K562 (cell line): Measurements from ENCODE around the gene SPAG16. TPM values are rescaled to one million over a fixed set of nuclear protein-coding genes. Genes with fewer than 3 reads are reported as not detected.

ENCODE experiments used
- ATAC-seq: fragments of 200-7000 bp; cut with Tn5 transposase; 3 replicates; pipeline ENCODE4 v1.9.1; 2020; ENCODE audit warnings: moderate library complexity
- BruUV-seq: library from RNA; stranded (reverse); fragments of 400-500 nt; replicated peaks from 2 replicates; lab custom pipeline; 2021; lab: Mats Ljungman, UMichigan
- CTCF ChIA-PET: fragments of 300-600 bp; formaldehyde crosslinking; extraction: SDS; loops from one replicate; lab custom pipeline; 2021; ENCODE audit warnings: low intra/inter-chr PET ratio; lab: Yijun Ruan, JAX
- POLR2A ChIA-PET: fragments of 300-600, 350-650 bp; sonication (Branson Sonifier 250); formaldehyde crosslinking; extraction: SDS; loops from one replicate; lab custom pipeline; 2021; ENCODE audit warnings: antibody characterized with exemption, inconsistent platforms; lab: Yijun Ruan, JAX
- DNase-seq, 4 experiments: peaks; one replicate each; pipeline versions ENCODE4 v3.0.0 to v3.0.0-alpha.2; 2011 to 2018; ENCODE audit warnings: low spot score in 3 of 4, mixed read lengths in 3 of 4; ENCODE audit errors: extremely low read depth in 1 of 4
- FAIRE-seq: peaks from 2 replicates; lab custom pipeline; 2011; peaks lifted over from hg19 to GRCh38; lab: Jason Lieb, UNC
- H2AFZ ChIP-seq: 2 replicates; pipeline ENCODE4 v1.6.0; 2011; ENCODE audit warnings: low read depth, low read length, control low read depth, inconsistent platforms
- H3K27ac ChIP-seq: fragments of 200-600 bp; 3 replicates; pipeline ENCODE4 v1.8.0; 2011; ENCODE audit warnings: low read depth, mild to moderate bottlenecking, control low read depth, inconsistent platforms, low read length, moderate library complexity, mixed read lengths; ENCODE audit errors: extremely low read depth
- H3K27me3 ChIP-seq, 2 experiments: fragments of 300-600 bp in 1 of 2; 2 replicates in 1 of 2; 3 replicates in 1 of 2; pipeline versions ENCODE4 v1.6.0 to v1.8.0; 2011; ENCODE audit warnings: inconsistent platforms in 2 of 2, low read length in 2 of 2, mild to moderate bottlenecking in 1 of 2, mixed read lengths in 1 of 2, moderate library complexity in 1 of 2; ENCODE audit not compliant: control insufficient read depth in 2 of 2, insufficient read depth in 2 of 2
- H3K36me3 ChIP-seq: fragments of 300-600 bp; 3 replicates; pipeline ENCODE4 v1.8.0; 2011; ENCODE audit warnings: mild to moderate bottlenecking, low read length, inconsistent platforms; ENCODE audit not compliant: control insufficient read depth, insufficient read depth
- H3K4me1 ChIP-seq, 2 experiments: fragments of 200-600 bp in 1 of 2; replicated peaks in 1 of 2; 2 replicates in 1 of 2; 3 replicates in 1 of 2; pipeline versions ENCODE4 v1.5.1 to v1.8.0; 2011; ENCODE audit warnings: inconsistent platforms in 2 of 2, low read length in 2 of 2, mild to moderate bottlenecking in 1 of 2, mixed read lengths in 1 of 2, moderate library complexity in 1 of 2; ENCODE audit not compliant: control insufficient read depth in 2 of 2, insufficient read depth in 2 of 2
- H3K4me2 ChIP-seq: 2 replicates; pipeline ENCODE4 v1.6.1; 2011; ENCODE audit warnings: low read length, control low read depth, inconsistent platforms, mixed read lengths; ENCODE audit not compliant: insufficient read depth
- H3K4me3 ChIP-seq: fragments of 200-600 bp; sonication (generic), shearing (Covaris generic); 2 replicates; pipeline ENCODE4 v1.5.1; 2016; ENCODE audit warnings: control low read depth, inconsistent platforms
- H3K79me2 ChIP-seq: fragments of 200-600 bp; 3 replicates; pipeline ENCODE4 v1.8.0; 2011; ENCODE audit warnings: low read length, inconsistent platforms; ENCODE audit not compliant: control insufficient read depth, insufficient read depth
- H3K9ac ChIP-seq, 2 experiments: 2 replicates each; pipeline versions ENCODE4 v1.6.0 to v1.6.1; 2011; ENCODE audit warnings: low read depth in 2 of 2, low read length in 2 of 2, control low read depth in 1 of 2, inconsistent platforms in 1 of 2, mild to moderate bottlenecking in 1 of 2, mixed read lengths in 1 of 2; ENCODE audit not compliant: insufficient read depth in 1 of 2
- H3K9me1 ChIP-seq: one replicate; pipeline ENCODE4 v1.6.0; 2011; ENCODE audit warnings: inconsistent platforms, mild to moderate bottlenecking, low read length, moderate library complexity; ENCODE audit not compliant: control insufficient read depth, insufficient read depth
- H3K9me3 ChIP-seq: replicated peaks from 2 replicates; pipeline ENCODE4 v1.5.1; 2011; ENCODE audit warnings: low read depth, low read length, inconsistent platforms; ENCODE audit not compliant: control insufficient read depth, insufficient read depth
- H4K20me1 ChIP-seq: replicated peaks from 2 replicates; pipeline ENCODE4 v1.6.1; 2011; ENCODE audit warnings: low read length, inconsistent platforms, mixed read lengths; ENCODE audit not compliant: control insufficient read depth, insufficient read depth
- CHD1 ChIP-seq: fragments of 200-600 bp; sonication (generic); IDR thresholded peaks from one replicate; pipeline ENCODE4 v1.6.1; 2012; ENCODE audit warnings: mild to moderate bottlenecking, moderate library complexity, low read length, inconsistent platforms
- HCFC1 ChIP-seq: IDR thresholded peaks from 2 replicates; pipeline ENCODE4 v1.6.1; 2012; ENCODE audit warnings: low read depth, low read length, improper control_type of control experiment
- HEY1 ChIP-seq: fragments of 250-450 bp; sonication (Bioruptor Pico); IDR thresholded peaks from 2 replicates; pipeline ENCODE4 v1.5.0; 2020; ENCODE audit warnings: mild to moderate bottlenecking, moderate library complexity, borderline replicate concordance
- L3MBTL2 ChIP-seq: fragments of 450-650 bp; IDR thresholded peaks from 2 replicates; pipeline ENCODE4 v1.6.1; 2016; ENCODE audit warnings: mild to moderate bottlenecking, moderate library complexity
- MAFK ChIP-seq: IDR thresholded peaks from 2 replicates; pipeline ENCODE4 v1.6.1; 2011; ENCODE audit warnings: low read length, improper control_type of control experiment
- ZNF282 ChIP-seq: sonication (generic); formaldehyde crosslinking; IDR thresholded peaks from 2 replicates; pipeline ENCODE4 v1.8.1; 2023; ENCODE audit warnings: missing genetic modification reagents
- ZNF830 ChIP-seq: fragments of 250-450 bp; sonication (Bioruptor Pico); IDR thresholded peaks from 2 replicates; pipeline ENCODE4 v1.5.0; 2021; ENCODE audit warnings: mild to moderate bottlenecking
- WGBS: fragments of 100-300 bp; shearing (Covaris generic); methylation state at CpG from one replicate; pipeline ENCODE4 v1.1.6; 2016; ENCODE audit warnings: low coverage, mixed read lengths; ENCODE audit not compliant: insufficient coverage; ENCODE audit errors: missing lambda C conversion rate; 5-methylcytosine and 5-hydroxymethylcytosine counted together
- in situ Hi-C: fragments of 300-500 bp; cut with MboI; formaldehyde crosslinking; loops from 4 replicates; pipeline ENCODE4 v1.15.0; 2018; ENCODE audit warnings: inconsistent platforms, mixed read lengths
- intact Hi-C: fragments of 100-400 bp; cut with micrococcal nuclease; formaldehyde crosslinking; loops from 2 replicates; pipeline ENCODE4 v1.14.2; 2022
- polyA plus RNA-seq, 8 experiments: library from polyadenylated mRNA; depleted of rRNA in 4 of 8; stranded (reverse) in 5 of 8; unstranded in 3 of 8; fragments of >200 nt; fragmentation: Nextera tagmentation in 2 of 8; fragmentation: Illumina TruSeq in 1 of 8; extraction: Ambion mirVana in 2 of 8; extraction: Trizol in 1 of 8; gene quantifications; 2 replicates each; pipeline versions ENCODE4 v1.2.1 to v1.2.3, GENCODE V29; 2011 to 2014; ENCODE audit warnings: inconsistent platforms in 1 of 8, missing spikeins in 1 of 8
- total RNA-seq, 7 experiments: library from RNA; depleted of rRNA in 6 of 7; stranded (reverse); fragments of >200 nt in 6 of 7; fragmentation: Illumina TruSeq in 2 of 7; extraction: Trizol in 2 of 7; gene quantifications; 2 replicates each; pipeline versions ENCODE4 v1.2.1 to v1.2.3, GENCODE V29; 2011 to 2021; ENCODE audit warnings: low replicate concordance in 1 of 7

Gene SPAG16
- total and polyA plus RNA-seq, 9 of the 15 experiments (the other 6 are each of a cell fraction or from before 2014, with no cell fraction given) = 0.98 to 5.9 (median 3.5) TPM

GRCh38 chr2:213419980-213420379, 135.7 kb downstream of the SPAG16 start (continued):
- TF ChIP-seq HCFC1 (no peak), CHD1 (no peak)
- TF ChIP-seq, all 486 proteins: peak for 0

- Histone ChIP-seq H3K4me3 (no peak overlapping the region), H3K4me2 (no peak overlapping the region), H3K27me3 (no peaks in the 10 kb centered on the region), H3K79me2 (no peaks in the 10 kb centered on the region), H3K9ac (no peak overlapping the region), H2AFZ (no peak overlapping the region), H3K36me3 (no peaks in the 10 kb centered on the region), H3K9me1 (no peaks in the 10 kb centered on the region), H3K27ac (no peak overlapping the region), H4K20me1 (no peaks in the 10 kb centered on the region), H3K9me3 (no peaks in the 10 kb centered on the region), H3K4me1 (no peaks in the 10 kb centered on the region)
- no peak for ATAC-seq
- no peak for DNase-seq
- BruUV-seq = no TSS peak
- no peak for FAIRE-seq
- CTCF ChIA-PET = no interaction called here
- 0% methylated on average over 4 of the region's 5 CpGs for WGBS
- in situ Hi-C loops (no loop called here), intact Hi-C loops (no loop called here)
- TF ChIP-seq MAFK (no peak), ZNF282 (CRISPR knock-in tag) (no peak), HEY1 (CRISPR knock-in tag) (no peak), L3MBTL2 (no peak), ZNF830 (CRISPR knock-in tag) (no peak)
- POLR2A ChIA-PET = no interaction called here
These were observed 136.6 kb downstream of the SPAG16 start for GRCh38 chr2:213420828-213421385.
